Gastrocnemius medialis (tissue), 4 donors: Measurements from ENCODE around the gene G0S2. TPM values are rescaled to one million over a fixed set of nuclear protein-coding genes. Genes with fewer than 3 reads are reported as not detected.
A peak's percentile ranks its signal among the peaks of the same experiment; 100 is the strongest.

Source experiments
- ATAC-seq, 2 donors: fragments of 150-250 bp; one replicate each; pipeline ENCODE4 v1.9.1; 2016
- DNase-seq, 2 donors: peaks; one replicate each; pipeline ENCODE4 v3.0.0-alpha.2; 2019
- H3K27ac ChIP-seq, 4 donors: fragments of 200-600 bp; sonication (generic); 1 replicate in 1 of 4; 2 replicates in 3 of 4; pipeline ENCODE4 v1.5.1; 2016 to 2018; ENCODE audit warnings: mild to moderate bottlenecking in 2 of 4, moderate library complexity in 1 of 4
- H3K27me3 ChIP-seq, 3 donors: fragments of 200-600 bp; sonication (generic) in 2 of 3; 1 replicate in 1 of 3; 2 replicates in 2 of 3; pipeline versions ENCODE4 v1.5.1 to v1.6.0; 2016 to 2019; ENCODE audit warnings: mild to moderate bottlenecking in 1 of 3, moderate library complexity in 1 of 3
- H3K36me3 ChIP-seq, 2 donors: fragments of 200-600 bp; sonication (generic) in 1 of 2; one replicate each; pipeline ENCODE4 v1.5.1; 2017 to 2018
- H3K4me1 ChIP-seq, 2 donors: fragments of 200-600 bp; sonication (generic) in 1 of 2; one replicate each; pipeline ENCODE4 v1.5.1; 2016 to 2017; ENCODE audit warnings: mild to moderate bottlenecking in 2 of 2
- H3K4me3 ChIP-seq, 4 donors: fragments of 200-600 bp; sonication (generic) in 3 of 4; 1 replicate in 1 of 4; 2 replicates in 3 of 4; pipeline ENCODE4 v1.5.1; 2016 to 2019; ENCODE audit warnings: mild to moderate bottlenecking in 2 of 4
- H3K9me3 ChIP-seq, 3 donors: fragments of 200-600 bp; sonication (generic) in 2 of 3; 1 replicate in 1 of 3; 2 replicates in 2 of 3; pipeline ENCODE4 v1.5.1; 2016 to 2019
- CTCF ChIP-seq, 5 experiments: fragments of 450-650 bp in 3 of 5; fragments of 200-600 bp in 2 of 5; sonication (generic) in 2 of 5; IDR thresholded peaks in 4 of 5; conservative IDR thresholded peaks in 1 of 5; 1 replicate in 4 of 5; 2 replicates in 1 of 5; pipeline ENCODE4 v1.5.1; 2016 to 2019; ENCODE audit warnings: antibody characterized with exemption in 5 of 5, mild to moderate bottlenecking in 3 of 5, moderate library complexity in 3 of 5
- POLR2A ChIP-seq, 2 donors: fragments of 450-650 bp; IDR thresholded peaks; one replicate each; pipeline ENCODE4 v1.6.1; 2017; ENCODE audit warnings: antibody characterized with exemption in 2 of 2, mild to moderate bottlenecking in 2 of 2, moderate library complexity in 2 of 2
- in situ Hi-C, 4 donors: fragments of 200-750 bp; cut with MboI; loops; one replicate each; pipeline versions ENCODE4 v1.15.0 to v1.8.0; 2017; ENCODE audit warnings: low sequenced_read_pairs in 4 of 4
- intact Hi-C: fragments of 100-400 bp; cut with DNase I; formaldehyde crosslinking; loops from one replicate; pipeline ENCODE4 v1.15.1; 2023; ENCODE audit warnings: low total_unique reads
- total RNA-seq, 4 donors: library from RNA; depleted of rRNA; stranded (reverse); fragments of >200 nt; gene quantifications; one replicate each; pipeline versions ENCODE4 v1.1.0 to v1.2.3, GENCODE V29; 2016

Gene G0S2
- total RNA-seq, 4 donors from 2014 or later, result 29.1 to 1,155 (median 83.4) TPM

- no peak for TF ChIP-seq CTCF (IDR thresholded peaks at IDR 0.05 in 4 of 5, conservative IDR thresholded peaks at IDR 0.05 in 1 of 5)
- no peak for TF ChIP-seq POLR2A (IDR thresholded peaks at IDR 0.05)
- DNase-seq, result no peak
- H3K36me3 ChIP-seq, result no peaks in the 10 kb centered on the region
- H3K27ac ChIP-seq, result peak overlapping the region; percentile 88 to 96 (median 96)
- in situ Hi-C loops (no loop called here), intact Hi-C loops (loop anchor here (2.0 kb wide), 1 partner anchor 28 kb away; no protein-coding TSS in a partner anchor)
- no peaks in the 10 kb centered on the region for H3K9me3 ChIP-seq
- H3K27me3 ChIP-seq, result no peaks in the 10 kb centered on the region
- no peak overlapping the region for H3K4me3 ChIP-seq
- ATAC-seq, result peak; percentile 31 to 43
- peaks cover 60 to 61% of the 10 kb centered on the region in 2 donors for H3K4me1 ChIP-seq
Measured at GRCh38 chr1:209642816-209643215, 32.4 kb upstream of the G0S2 start.

- no peak for TF ChIP-seq POLR2A (IDR thresholded peaks at IDR 0.05)
- no peak for TF ChIP-seq CTCF (IDR thresholded peaks at IDR 0.05 in 4 of 5, conservative IDR thresholded peaks at IDR 0.05 in 1 of 5)
- intact Hi-C loops, result loop anchor here (2.0 kb wide), 1 partner anchor 27 kb away; no protein-coding TSS in a partner anchor
- H3K9me3 ChIP-seq, result no peaks in the 10 kb centered on the region
Measured at GRCh38 chr1:209643285-209644020, 31.8 kb upstream of the G0S2 start.

GRCh38 chr1:209645574-209646452, 29.4 kb upstream of the G0S2 start:
- peak overlapping the region; percentile 5 to 96 (median 92) for H3K27ac ChIP-seq
- TF ChIP-seq CTCF (IDR thresholded peaks at IDR 0.05 in 4 of 5, conservative IDR thresholded peaks at IDR 0.05 in 1 of 5) (no peak), POLR2A (IDR thresholded peaks at IDR 0.05) (no peak)
- H3K9me3 ChIP-seq, result no peaks in the 10 kb centered on the region
- no peak overlapping the region for H3K4me3 ChIP-seq
- no peak for DNase-seq
- H3K27me3 ChIP-seq, result no peaks in the 10 kb centered on the region
- ATAC-seq, result no peak
- in situ Hi-C loops (no loop called here), intact Hi-C loops (loop anchor here (5.0 kb wide), 1 partner anchor 46 kb away; no protein-coding TSS in a partner anchor)
- no peaks in the 10 kb centered on the region for H3K36me3 ChIP-seq
- peaks cover 78 to 79% of the 10 kb centered on the region in 2 donors for H3K4me1 ChIP-seq

More at GRCh38 chr1:209643285-209644020, 31.8 kb upstream of the G0S2 start:
- ATAC-seq (peak in 1 of 2 donors; percentile 25), DNase-seq (peak in 1 of 2 donors; percentile 68)
- peaks cover 67% of the 10 kb centered on the region in 2 donors for H3K4me1 ChIP-seq
- H3K4me3 ChIP-seq, result no peak overlapping the region
- in situ Hi-C loops, result no loop called here
- H3K36me3 ChIP-seq, result no peaks in the 10 kb centered on the region
- no peaks in the 10 kb centered on the region for H3K27me3 ChIP-seq
- H3K27ac ChIP-seq, result peak overlapping the region; percentile 88 to 96 (median 96)

GRCh38 chr1:209646558-209646957, 28.7 kb upstream of the G0S2 start:
- Histone ChIP-seq H3K4me3 (no peak overlapping the region), H3K9me3 (no peaks in the 10 kb centered on the region), H3K4me1 (peaks cover 72 to 74% of the 10 kb centered on the region in 2 donors), H3K27me3 (no peaks in the 10 kb centered on the region), H3K27ac (peak overlapping the region in 3 of 4 donors; percentile 88 to 96 (median 95)), H3K36me3 (no peaks in the 10 kb centered on the region)
- intact Hi-C loops, result loop anchor here (5.0 kb wide), 1 partner anchor 46 kb away; no protein-coding TSS in a partner anchor
- in situ Hi-C loops, result no loop called here
- no peak for DNase-seq
- ATAC-seq, result no peak
- peak in 2 of 5 experiments; percentile 10 to 33 for TF ChIP-seq CTCF (IDR thresholded peaks at IDR 0.05 in 4 of 5, conservative IDR thresholded peaks at IDR 0.05 in 1 of 5)
- no peak for TF ChIP-seq POLR2A (IDR thresholded peaks at IDR 0.05)
